ENCODE data around the gene ZNF532. TPM values are rescaled to one million over a fixed set of nuclear protein-coding genes. Genes with fewer than 3 reads are reported as not detected.

ZNF532 gene
- total RNA-seq, 4 donors from 2014 or later: 80.2 to 111 (median 109) TPM

- intact Hi-C loops (cut with DNase I): no loop called here
- Histone ChIP-seq H3K27me3 (no peaks in the 10 kb centered on the region), H3K4me1 (peaks cover 0 to 5% of the 10 kb centered on the region in 2 donors), H3K27ac (no peak overlapping the region), H3K9me3 (no peaks in the 10 kb centered on the region), H3K36me3 (no peaks in the 10 kb centered on the region), H3K4me3 (replicated peaks in 1 of 3) (no peak overlapping the region)
- DNase-seq: no peak
- WGBS, 2 donors: 85 to 88% methylated on average over 23 of the region's 23 CpGs
- TF ChIP-seq POLR2A (IDR thresholded peaks at IDR 0.05) (no peak), CTCF (IDR thresholded peaks at IDR 0.05) (no peak)
Measured at GRCh38 chr18:59029663-59030429, 165.2 kb downstream of the ZNF532 start.

DNA sequence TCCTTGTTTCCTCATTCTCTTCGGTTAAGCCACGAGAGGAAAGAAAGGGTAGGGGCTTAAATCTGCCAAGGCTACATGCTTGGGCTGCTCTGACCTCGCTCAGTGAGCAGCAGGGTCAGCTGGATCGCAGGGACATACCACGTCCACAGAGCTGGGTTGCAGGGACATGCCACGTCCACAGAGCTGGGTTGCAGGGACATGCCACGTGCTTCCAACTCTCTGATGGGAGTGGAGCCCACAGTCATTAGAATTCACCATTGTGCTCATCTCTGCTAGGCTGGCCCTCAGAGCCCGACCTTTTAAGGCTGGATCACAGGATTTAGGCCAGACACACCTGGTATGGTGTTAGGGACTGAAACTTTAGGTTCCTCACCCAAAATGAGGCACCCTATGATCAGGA, 167.6 kb downstream of the ZNF532 start:
- no peaks in the 10 kb centered on the region for H3K36me3 ChIP-seq
- no peak overlapping the region for H3K4me3 ChIP-seq (replicated peaks in 1 of 3)
- no peaks in the 10 kb centered on the region for H3K27me3 ChIP-seq
- WGBS, 2 donors: 90 to 92% methylated on average over 7 to 8 of the region's 8 CpGs
- no peak overlapping the region for H3K27ac ChIP-seq
- TF ChIP-seq CTCF (IDR thresholded peaks at IDR 0.05) (no peak), POLR2A (IDR thresholded peaks at IDR 0.05) (no peak)
- H3K9me3 ChIP-seq: no peaks in the 10 kb centered on the region
- H3K4me1 ChIP-seq: no peaks in the 10 kb centered on the region
- no peak for DNase-seq
- intact Hi-C loops (cut with DNase I): no loop called here

- DNase-seq: no peak
- intact Hi-C loops (cut with DNase I): no loop called here
- no peaks in the 10 kb centered on the region for H3K4me1 ChIP-seq
- 88 to 91% methylated on average over 3 of the region's 3 CpGs for WGBS, 2 donors
- H3K27me3 ChIP-seq: no peaks in the 10 kb centered on the region
- no peak overlapping the region for H3K27ac ChIP-seq
- TF ChIP-seq POLR2A (IDR thresholded peaks at IDR 0.05) (no peak), CTCF (IDR thresholded peaks at IDR 0.05) (no peak)
- no peaks in the 10 kb centered on the region for H3K36me3 ChIP-seq
- H3K9me3 ChIP-seq: no peaks in the 10 kb centered on the region
- H3K4me3 ChIP-seq (replicated peaks in 1 of 3): no peak overlapping the region
Measured at GRCh38 chr18:59033359-59033758, 168.7 kb downstream of the ZNF532 start.

GRCh38 chr18:59033974-59034373, 169.3 kb downstream of the ZNF532 start:
- no peaks in the 10 kb centered on the region for H3K4me1 ChIP-seq
- no peaks in the 10 kb centered on the region for H3K9me3 ChIP-seq
- H3K27ac ChIP-seq: no peak overlapping the region
- TF ChIP-seq CTCF (IDR thresholded peaks at IDR 0.05) (no peak), POLR2A (IDR thresholded peaks at IDR 0.05) (no peak)
- no peak for DNase-seq
- H3K4me3 ChIP-seq (replicated peaks in 1 of 3): no peak overlapping the region
- no peaks in the 10 kb centered on the region for H3K27me3 ChIP-seq
- no peaks in the 10 kb centered on the region for H3K36me3 ChIP-seq
- WGBS, 2 donors: 77 to 89% methylated on average over 5 of the region's 5 CpGs
- intact Hi-C loops (cut with DNase I): no loop called here

GRCh38 chr18:59035591-59035990, 170.9 kb downstream of the ZNF532 start:
- Histone ChIP-seq H3K27ac (no peak overlapping the region), H3K9me3 (no peaks in the 10 kb centered on the region), H3K27me3 (no peaks in the 10 kb centered on the region), H3K36me3 (no peaks in the 10 kb centered on the region), H3K4me3 (replicated peaks in 1 of 3) (no peak overlapping the region), H3K4me1 (no peaks in the 10 kb centered on the region)
- intact Hi-C loops (cut with DNase I): no loop called here
- TF ChIP-seq POLR2A (IDR thresholded peaks at IDR 0.05) (no peak), CTCF (IDR thresholded peaks at IDR 0.05) (no peak)
- DNase-seq: no peak
- 89 to 94% methylated on average over 8 of the region's 8 CpGs for WGBS, 2 donors
